ENCODE measurements around the gene NXT1.
"Not testable (repeated sequence)": the region's sequence is repeated elsewhere in the genome, so short reads cannot be mapped to it uniquely, and the experiment has no call there.

NXT1 gene

DNA sequence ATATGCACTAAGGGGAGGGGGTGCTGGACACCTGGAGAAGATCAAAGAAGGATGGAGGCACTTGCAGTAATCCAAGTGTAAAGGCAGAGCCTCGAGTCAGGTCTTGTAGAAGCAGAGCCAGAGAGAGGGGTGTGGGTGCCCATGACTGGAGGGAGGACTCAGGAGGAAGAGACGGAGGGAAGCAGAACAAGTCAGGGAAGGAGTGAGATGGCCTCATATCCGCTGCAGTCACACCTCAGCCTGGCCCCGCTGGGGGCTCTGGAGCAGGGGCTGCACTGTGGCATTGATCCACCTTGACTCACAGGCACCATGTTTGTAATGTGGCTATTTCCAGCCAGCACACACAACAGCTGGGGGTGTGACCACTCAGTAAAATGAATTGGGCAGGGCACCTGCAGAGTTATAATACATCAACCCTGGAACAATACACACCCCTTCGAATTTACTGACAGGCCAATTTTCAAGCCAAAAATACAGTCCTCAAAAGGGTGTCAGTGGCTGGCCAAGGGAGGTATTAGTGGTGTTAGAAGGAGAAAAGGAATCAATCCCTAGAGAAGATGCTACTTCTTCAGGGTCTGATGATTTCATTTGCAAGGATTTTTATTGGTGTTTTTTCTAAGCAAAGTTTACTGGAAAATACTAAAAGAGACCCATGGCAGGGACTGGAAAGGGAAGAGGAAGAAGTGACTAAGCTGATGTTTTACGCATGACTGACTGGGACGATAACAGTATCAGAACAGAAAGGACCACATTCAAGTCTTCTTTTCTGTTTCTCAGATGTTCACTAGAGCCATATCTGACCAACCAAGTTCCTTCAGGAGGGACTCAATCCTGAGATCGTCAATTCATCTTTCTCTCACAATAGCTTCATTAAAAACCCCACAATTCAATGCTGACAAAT lies 18.9 kb upstream of the NXT1 start:
- DNase-seq = no peak

DNA sequence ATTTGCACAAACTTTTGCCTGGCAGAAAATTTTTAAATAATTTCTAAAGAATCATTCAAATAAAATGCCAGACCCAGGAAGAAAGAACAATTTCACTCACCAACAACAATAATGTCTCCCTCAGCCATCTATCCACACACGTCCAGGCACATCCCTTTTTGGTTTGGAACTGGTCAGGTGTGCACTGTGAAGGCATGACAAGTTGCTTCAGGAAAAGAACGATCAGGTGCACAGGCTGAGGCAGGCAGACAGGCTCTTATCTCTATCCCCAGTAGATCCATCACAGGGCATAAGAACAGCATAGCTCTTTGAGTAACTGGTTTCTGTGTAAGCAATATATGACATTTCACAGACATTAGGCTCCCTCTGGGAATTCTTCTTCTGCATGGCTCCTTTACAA lies 18.1 kb upstream of the NXT1 start:
- DNase-seq = no peak

DNA sequence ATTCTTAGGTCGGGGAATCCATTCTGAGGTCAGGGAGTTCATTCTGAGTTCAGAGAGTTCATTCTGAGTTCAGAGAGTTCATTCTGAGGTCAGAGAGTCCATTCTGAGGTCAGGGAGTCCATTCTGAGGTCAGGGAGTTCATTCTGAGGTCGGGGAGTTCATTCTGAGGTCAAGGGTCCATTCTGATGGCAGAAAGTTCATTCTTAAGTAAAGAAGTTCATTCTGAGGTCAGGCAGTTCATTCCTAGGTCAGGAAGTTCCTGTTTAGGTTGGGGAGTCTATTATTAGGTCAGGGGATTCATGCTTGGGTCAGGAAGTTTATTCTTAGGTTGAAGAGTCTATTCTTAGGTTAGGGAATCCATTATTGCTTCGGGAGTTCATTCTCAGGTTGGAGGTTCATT lies 16.5 kb upstream of the NXT1 start:
- DNase-seq = no peak

DNA sequence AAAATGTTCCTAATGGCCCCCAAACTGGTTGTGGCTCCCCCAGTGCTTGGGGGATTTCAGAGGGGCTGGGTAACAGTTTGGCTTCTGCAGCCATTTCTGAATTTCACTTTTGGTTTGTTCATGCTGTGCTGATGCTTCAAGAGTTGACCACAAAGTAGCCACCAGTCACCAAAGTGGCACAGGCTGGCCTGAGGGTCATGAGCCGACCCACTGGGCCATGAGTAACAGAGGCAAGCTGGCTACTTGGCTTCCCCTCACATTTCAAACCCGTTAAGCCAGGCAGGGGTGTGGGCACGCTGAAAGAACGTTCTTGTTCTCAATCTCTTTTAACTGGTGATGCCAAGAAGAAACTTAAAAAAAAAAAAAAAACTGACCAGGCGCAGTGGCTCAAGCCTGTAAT lies 15.1 kb upstream of the NXT1 start:
- no peak for DNase-seq

DNA sequence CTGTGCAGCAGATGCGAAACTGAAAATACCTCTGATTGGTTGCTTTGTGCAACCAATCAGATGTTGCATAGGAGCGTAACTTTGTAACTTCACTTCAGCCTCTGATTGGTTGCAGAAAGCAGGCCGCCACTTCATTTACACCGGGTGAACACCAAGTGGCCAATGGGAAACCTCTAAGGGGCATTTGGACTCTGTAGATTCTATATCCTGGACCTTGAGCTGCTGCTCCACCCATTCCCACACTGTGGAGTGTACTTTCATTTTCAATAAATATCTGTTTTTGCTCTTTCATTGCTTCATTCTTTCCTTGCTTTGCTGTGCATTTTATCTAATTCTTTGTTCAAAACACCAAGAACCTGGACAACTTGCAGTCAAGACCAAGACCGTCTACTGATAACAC lies 14.1 kb upstream of the NXT1 start:
- DNase-seq = no peak

DNA sequence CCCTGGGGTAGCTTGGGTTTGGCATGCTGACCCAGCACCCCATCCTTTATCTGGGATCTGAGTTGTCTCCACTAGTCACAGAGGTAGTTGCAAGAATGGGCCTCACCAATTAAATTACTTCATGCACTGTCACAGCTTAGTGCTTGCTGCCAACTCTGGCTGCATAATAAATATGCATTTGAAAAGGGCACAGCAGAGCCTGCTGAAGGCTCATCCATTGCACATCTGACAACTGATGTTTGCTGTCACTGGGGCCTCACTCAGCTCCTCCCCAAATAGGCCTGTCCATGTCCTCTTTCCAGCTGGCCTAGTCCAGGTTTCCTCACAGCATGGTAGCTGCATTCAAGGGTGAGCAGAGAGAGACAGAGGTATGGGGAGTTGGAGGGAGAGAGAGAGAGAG lies 13.3 kb upstream of the NXT1 start:
- DNase-seq = no peak

DNA sequence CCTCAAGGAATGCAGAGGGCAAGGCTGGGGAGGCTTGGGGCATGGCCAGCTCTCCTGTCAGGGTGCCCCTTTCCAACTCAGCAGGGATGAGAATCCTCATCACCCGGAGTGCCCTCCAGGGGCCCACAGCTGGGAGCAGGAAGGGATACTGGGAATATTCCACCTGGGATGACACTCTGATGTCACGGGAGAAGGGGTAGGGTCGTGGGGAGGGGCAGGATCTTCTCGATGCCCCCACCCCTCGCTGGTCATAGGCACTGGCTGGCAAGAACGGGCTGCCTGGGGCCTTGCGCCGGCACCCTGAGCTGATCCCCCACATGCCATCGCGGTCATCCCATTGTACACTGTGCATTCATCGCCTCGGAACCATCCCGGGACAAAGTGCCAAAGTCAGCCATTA lies 10.6 kb upstream of the NXT1 start:
- no peak for DNase-seq

DNA sequence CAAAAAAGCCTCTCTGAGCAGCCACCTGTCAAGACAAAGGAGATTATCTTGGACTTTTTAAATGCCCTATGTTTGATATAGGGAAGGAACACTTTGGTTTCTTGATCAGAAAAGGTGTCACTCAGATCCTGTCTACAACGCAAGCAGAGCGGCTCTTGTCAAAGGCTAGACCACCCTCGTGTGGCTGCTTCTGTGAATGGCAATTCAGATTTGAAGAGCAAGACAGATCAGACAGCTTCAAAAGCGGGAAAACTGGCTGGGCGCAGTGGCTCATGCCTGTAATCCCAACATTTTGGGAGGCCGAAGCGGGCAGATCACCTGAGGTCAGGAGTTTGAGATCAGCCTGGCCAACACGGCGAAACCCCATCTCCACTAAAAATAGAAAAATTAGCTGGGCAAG lies 10.1 kb upstream of the NXT1 start:
- peak; percentile 82 for DNase-seq

DNA sequence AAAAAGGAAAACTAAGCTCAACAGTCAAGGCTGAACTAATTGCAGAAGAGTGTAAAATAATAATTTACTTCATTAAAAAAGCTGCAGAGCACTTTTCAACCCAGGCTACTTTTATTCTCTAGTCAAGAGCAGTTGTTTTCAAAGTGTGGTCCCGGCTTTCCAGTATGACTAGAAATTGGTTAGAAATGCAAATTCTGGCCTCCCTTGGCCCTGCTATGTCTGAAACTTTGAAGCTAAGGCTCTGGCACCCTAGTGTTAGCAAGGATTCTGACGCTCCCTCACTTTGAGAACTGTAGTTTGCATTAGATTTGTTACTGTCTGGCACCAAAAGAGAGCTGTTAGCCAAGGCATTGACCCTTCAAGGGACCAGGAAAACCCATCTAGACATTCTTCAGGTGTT lies 9.5 kb upstream of the NXT1 start:
- DNase-seq = no peak

DNA sequence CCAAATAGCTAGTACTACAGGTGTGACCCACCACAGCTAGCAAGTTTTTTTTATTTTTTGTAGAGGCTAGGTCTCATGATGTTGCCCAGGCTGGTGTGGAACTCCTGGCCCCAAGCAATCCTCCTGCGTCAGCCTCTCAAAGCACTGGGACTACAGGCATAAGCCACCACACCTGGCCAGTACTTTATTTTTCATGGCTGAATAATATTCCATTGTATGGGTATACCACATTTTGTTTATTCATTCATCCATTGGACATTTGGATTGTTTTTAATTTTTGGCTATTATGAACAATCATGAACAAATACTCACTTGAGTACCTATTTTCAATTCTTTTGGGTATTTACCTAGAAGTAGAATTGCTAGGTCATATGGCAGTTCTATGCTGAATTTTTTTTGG lies 7.0 kb upstream of the NXT1 start:
- DNase-seq = no peak

DNA sequence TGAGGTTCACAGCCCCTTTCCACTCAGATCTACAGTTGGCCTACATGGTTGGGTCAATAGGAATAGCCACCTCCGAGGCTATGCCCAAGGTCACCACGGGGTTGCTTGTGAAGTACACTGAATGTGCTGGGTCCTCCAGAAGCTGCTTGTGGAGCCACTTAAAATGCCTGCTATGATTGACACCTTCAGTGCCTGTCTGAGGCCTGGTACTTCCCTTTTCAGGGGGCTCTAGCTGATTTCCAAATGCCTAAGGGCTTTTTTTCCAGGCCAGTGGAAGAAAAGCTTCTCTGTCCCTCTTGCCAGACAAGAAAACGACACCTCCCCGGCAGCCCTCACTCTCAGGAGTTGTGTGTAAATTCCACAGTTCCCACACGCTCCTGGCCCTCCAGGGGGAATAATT lies 6.3 kb upstream of the NXT1 start:
- DNase-seq = no peak

DNA sequence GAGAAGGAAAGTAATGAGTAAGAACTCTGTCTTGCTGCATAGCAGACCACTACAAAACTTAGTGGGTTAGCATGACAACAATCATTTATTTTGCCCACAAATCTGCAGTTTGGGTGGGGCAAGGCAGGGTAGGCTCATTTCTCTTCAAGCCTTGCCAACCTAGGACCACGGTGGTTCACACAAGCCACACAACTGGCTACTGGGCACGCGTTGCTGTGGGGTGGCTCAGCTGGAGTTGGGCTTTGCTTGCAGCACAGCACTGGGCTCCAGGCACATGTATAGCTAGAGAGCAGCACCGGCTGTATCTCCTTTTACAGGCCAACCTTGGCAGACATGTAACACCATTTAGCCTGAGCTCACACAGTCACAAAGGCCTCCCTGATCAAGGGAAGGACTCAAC lies 4.6 kb upstream of the NXT1 start:
- no peak for DNase-seq

DNA sequence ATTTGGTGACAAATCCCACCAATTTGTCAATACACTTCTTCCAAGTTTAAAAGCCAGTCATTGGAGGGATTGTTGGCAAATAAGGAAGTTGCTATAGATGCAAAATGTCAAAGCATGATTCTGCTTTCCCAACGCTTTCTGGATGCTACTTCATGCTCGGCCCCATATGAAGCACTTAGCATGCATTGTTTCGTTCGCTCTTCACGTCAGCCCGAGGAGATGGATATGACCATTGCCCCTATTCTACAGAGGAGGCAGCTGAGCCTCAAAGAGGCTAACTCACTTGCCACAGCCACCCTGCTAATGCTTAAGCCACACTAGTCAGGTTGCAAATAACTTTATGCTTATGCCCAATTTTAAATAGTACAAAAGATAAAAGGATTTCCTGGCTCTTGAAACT lies 2.8 kb upstream of the NXT1 start:
- DNase-seq = no peak

DNA sequence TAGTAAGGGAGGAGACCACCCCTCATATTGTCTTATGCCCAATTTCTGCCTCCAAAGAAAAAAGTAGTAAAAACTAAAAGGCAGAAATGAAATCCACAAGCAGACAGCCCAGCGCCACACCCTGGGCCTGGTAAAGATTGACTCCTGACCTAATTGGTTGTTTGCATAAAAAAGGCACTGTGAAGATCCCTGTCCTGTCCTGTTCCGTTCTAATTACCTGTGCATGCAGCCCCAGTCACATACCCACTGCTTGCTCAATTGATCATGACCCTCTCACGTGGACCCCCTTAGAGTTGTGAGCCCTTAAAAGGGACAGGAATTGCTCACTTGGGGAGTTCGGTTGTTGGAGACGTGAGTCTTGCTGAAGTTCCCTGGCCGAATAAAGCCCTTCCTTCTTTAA lies 2.1 kb upstream of the NXT1 start:
- not testable (repeated sequence) for DNase-seq

DNA sequence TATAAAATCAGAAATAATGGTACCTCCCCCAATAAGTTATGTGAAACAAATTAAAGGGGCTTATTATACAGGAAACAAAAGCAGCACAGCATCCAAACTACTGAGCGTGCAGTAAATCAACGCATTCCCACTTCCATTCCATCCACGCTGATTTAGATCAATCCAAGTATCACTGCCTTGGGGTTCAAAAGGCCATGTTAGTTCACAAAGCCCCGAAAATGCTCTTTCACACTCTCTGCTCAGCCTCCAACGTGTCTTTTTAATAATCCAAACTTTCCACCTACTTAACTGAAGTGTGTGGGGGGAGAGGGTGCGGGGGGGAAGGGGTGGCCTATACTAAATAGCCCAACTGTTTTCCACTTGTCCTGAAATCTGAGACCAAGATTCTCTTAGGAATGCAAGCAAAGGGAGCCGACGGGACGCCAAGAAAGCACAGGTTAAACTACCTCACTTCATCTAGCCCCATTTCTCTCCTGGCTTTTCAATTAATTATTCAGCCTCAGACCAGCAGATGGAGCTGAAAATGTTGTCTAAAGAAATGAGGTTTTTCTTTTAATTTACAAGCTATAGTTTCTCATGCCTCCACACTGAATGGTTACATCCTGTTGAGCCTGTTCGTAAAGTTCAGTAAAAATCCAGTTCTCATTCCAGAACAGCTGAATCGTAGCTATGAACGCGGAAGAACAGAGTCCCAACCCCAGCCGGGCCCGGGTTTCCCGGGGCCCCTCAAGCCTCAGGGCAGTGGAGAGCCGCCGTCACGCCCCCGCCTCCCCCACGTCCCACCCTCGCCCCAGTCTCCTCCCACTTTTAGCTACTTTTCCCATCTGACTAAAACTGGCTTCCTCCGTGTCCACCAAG lies 1.0 kb upstream of the NXT1 start:
- DNase-seq = peak; percentile 91

DNA sequence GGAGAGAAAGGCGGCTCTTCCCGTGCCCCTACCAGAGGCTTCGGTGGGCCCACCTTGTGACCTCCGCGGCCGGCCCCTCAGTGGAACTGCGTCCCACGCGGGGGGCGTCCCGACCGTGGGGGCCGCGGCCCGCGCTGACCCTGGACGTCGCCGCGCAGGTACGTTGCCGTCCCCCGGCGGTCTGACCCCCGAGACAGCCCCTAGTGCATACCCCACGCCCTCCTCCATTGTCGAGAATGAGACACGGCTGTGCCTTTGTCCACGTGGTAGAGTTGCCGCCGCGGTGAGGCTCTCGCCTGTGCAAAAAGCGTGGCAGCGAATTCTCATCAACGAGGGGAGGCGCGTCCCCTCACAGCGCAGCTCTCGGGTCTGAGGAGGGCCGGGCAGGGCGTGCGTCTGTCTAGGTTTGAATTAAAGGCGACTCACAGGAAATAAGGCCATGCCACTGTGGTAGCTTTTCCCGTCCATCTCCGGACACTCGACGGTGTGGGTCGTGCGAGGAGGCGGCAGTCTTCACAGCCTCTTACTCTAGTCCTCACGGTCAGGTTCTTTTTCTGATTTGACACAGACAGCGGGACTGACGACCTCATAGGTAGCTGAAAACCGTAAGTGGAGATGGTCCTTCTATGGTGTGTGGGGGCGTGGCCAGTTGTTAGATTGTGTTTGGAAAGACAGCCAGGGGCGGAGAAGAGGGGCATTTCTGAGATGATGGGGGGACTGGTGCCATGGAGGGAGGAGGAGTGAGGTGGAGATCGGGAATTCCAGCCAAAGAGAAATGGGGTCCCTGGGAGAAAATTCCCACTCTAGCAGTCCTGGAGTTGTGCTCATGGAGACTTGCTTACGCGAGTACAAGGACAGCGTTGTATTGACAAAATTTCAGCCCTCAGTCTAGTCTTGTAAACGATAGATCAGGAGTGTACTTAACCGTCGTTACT lies 580 bp downstream of the NXT1 start:
- DNase-seq = peak; percentile 69

DNA sequence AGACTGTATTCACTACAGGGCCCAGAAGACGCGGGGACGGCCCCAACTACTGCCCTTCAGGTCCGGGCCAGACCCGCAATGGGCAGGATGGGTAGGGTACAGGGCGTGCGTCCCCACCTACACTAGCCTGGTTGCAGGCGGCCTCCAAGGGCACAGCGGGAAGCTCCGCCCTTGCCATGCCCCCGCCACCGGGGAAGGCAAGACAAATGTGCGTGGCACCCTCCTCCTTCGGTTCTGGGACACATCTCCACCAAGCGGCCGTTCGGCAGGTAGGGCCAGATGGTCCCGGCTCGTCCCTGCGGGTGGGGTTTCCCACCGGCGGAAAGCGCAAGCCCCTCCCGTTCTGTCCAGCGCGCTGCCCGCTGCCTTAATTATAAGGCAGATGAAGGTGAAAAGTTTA lies 5.6 kb downstream of the NXT1 start:
- no peak for DNase-seq

DNA sequence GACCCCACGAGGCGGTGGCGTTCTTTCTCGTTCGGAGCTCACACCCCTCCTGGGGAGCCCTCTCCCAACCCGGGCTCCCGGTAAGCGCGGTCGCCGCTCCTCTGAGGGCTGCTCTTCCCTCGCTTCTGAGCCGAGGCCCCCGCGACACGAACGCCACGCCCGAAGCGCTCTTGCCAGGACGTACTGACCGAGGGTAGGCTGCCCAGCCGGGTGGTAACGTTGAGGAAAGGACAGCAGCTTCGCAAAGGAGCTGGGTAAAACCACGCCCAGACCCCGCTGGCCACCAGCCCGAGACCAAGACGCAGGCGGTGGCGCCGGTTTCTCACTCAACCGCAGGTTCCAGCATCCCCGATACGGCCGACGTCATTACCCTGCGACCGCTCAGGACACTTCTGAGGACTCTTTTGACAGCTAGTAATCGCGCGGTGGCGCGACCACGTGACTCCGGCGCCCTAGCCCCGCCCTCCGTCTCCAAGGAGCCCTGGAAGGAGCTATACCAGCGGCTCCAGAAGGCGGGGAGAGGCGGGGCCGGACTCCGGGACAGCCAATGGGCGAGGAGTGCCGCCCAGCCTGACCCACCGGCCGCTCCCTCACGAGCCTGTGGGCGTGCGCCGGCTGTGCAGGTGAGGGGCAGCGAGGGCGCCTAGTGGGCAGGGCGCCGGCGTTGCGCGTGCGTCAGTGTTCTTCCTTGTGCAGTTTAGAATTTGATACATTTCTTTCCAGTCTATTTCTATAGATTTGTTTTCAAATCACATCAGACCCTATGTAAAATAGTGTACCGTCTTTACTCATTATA lies 7.4 kb downstream of the NXT1 start:
- DNase-seq = peak; percentile 99

DNA sequence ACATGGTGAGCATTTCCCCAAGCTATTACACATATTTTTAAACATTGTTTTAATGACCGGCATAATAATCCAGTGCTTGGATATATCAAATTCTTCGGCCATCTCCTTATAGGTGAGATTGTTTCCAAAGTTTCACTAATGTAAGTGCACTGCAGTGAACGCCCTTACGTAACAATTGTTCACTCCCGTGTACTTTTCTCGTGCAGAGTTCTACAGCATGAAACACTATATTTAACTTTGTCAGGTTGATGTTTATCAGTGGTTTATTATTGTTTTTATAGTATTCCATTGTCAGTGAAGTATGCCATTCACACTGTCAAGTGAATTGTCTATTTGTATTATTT lies 7.9 kb downstream of the NXT1 start:
- DNase-seq = no peak

DNA sequence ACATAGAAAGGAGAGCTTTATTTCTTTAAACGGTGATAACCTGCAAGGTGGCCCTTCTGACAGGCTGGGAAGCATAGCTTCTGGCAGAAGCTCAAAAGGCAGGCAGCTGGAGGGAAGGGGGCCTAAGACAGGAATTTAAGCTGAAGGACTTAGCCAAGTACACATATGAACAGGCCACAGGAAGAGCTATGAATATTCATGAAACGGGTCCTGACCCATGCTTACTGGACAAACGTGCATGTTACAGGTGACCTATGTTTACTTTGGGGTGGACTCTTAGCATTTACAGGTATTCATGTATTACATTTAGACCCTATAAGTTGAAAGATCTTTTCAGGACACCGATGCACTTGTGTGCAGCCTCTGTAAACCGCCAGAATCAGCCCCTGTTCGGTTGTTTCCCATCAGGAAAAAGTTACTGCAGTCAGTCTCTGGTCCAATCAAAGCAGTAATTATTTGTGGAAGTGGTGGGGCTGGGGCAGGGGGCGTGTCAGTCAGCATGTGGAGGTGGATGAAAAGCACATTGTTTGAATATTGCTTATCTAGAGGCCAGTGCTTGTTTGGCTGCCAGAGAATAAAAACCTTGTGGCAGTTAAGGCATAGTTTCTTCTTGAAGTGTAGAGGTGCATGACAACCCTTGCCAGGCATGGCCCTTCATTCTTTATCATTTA lies 8.5 kb downstream of the NXT1 start:
- DNase-seq = no peak

DNA sequence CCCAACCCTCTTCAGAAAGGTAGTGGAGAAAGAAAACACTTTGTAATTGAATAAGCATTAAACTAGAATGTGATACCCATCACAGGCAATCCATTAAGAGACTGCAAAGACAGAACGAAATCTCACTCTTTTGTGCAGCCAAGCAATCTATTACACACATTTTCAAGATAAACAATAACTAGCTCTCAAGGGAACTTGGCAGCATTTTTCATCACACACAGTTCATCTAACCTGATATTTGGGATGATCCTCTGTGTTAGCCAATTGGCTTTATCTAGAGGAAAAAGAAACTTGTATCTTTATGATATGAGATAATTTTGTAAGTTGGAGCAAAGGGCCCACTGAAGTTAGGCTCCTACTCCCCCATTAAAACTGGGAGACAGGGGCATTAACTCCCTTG lies 9.9 kb downstream of the NXT1 start:
- no peak for DNase-seq

DNA sequence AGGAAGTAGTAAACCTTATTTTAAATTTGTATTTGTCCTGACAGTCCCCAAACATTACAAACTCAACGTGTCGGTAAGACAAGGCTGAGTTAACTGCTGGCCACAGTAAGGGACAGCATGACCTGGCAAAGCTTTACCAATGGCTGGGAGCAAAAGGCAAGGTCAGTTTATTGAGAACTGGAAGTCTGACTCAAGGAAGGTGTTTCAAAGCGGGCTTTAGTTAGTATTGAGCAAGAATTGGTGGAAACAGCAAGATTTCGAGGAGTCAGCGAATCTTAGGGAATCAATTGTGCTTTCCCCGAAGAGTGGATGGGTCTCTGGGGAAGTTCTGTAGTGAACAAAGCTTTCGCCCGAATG lies 10.5 kb downstream of the NXT1 start:
- no peak for DNase-seq
